HCT116 (cell line): ENCODE measurements around the gene CNGA1. TPM values are rescaled to one million over a fixed set of nuclear protein-coding genes. Genes with fewer than 3 reads are reported as not detected.
A peak's percentile ranks its signal among the peaks of the same experiment; 100 is the strongest.

Experiments used
- ATAC-seq: fragments of 200-7000 bp; cut with Tn5 transposase; 2 replicates; pipeline ENCODE4 v1.9.1; 2020; ENCODE audit warnings: mild to moderate bottlenecking, moderate library complexity
- BruUV-seq: library from RNA; stranded (reverse); fragments of 400-500 nt; replicated peaks from 2 replicates; lab custom pipeline; 2021; lab: Mats Ljungman, UMichigan
- CTCF ChIA-PET: fragments of 300-600 bp; sonication (Branson Sonifier 250); formaldehyde crosslinking; loops from one replicate; lab custom pipeline; 2021; ENCODE audit warnings: antibody characterized with exemption; lab: Charles Lee
- POLR2A ChIA-PET: fragments of 300-600, 350-600 bp; sonication (Branson Sonifier 250); formaldehyde crosslinking; loops from one replicate; lab custom pipeline; 2021; ENCODE audit warnings: antibody characterized with exemption; lab: Charles Lee
- RAD21 ChIA-PET, 2 experiments: fragments of 300-600 bp; sonication (Branson Sonifier 250); formaldehyde crosslinking; loops; one replicate each; lab custom pipeline; 2023; ENCODE audit warnings: low total read pairs in 2 of 2; ENCODE audit not compliant: uncharacterized antibody in 2 of 2, unreplicated experiment in 2 of 2, low non-redundant PET in 1 of 2; lab: Charles Lee
- DNase-seq: peaks from one replicate; pipeline ENCODE4 v3.0.0-alpha.2; 2010; ENCODE audit warnings: low read depth, low spot score
- H2AFZ ChIP-seq: fragments of 200-600 bp; shearing (Covaris generic), sonication (generic); 2 replicates; pipeline ENCODE4 v1.6.1; 2017; ENCODE audit warnings: low read depth, mixed run types, mixed read lengths, antibody characterized with exemption, low read length; ENCODE audit not compliant: poor library complexity, severe bottlenecking
- H3K27ac ChIP-seq: 2 replicates; pipeline ENCODE4 v1.5.1; 2012; ENCODE audit warnings: low read depth, low read length
- H3K27me3 ChIP-seq: fragments of 200-600 bp; sonication (generic); 2 replicates; pipeline ENCODE4 v1.6.1; 2016; ENCODE audit warnings: mixed run types, low read length, mixed read lengths; ENCODE audit not compliant: insufficient read depth
- H3K36me3 ChIP-seq, 2 experiments: fragments of 200-500 bp in 1 of 2; fragments of 200-600 bp in 1 of 2; sonication (Bioruptor generic) in 1 of 2; sonication (generic) in 1 of 2; 2 replicates each; pipeline versions ENCODE4 v1.5.1 to v1.6.1; 2014 to 2016; ENCODE audit warnings: low read length in 2 of 2, inconsistent platforms in 1 of 2, mixed read lengths in 1 of 2, mixed run types in 1 of 2; ENCODE audit not compliant: insufficient read depth in 2 of 2, control insufficient read depth in 1 of 2
- H3K4me1 ChIP-seq, 2 experiments: fragments of 200-600 bp in 1 of 2; sonication (generic) in 1 of 2; 2 replicates each; pipeline versions ENCODE4 v1.5.1 to v1.6.1; 2012 to 2017; ENCODE audit warnings: low read length in 2 of 2, inconsistent platforms in 1 of 2, mild to moderate bottlenecking in 1 of 2, mixed read lengths in 1 of 2, mixed run types in 1 of 2, moderate library complexity in 1 of 2; ENCODE audit not compliant: insufficient read depth in 2 of 2, control insufficient read depth in 1 of 2
- H3K4me2 ChIP-seq: fragments of 200-600 bp; sonication (generic); 2 replicates; pipeline ENCODE4 v1.6.1; 2017; ENCODE audit warnings: mixed run types, low read length, mixed read lengths
- H3K4me3 ChIP-seq, 2 experiments: fragments of 200-600 bp in 1 of 2; sonication (generic) in 1 of 2; replicated peaks in 1 of 2; 2 replicates each; pipeline ENCODE4 v1.5.1; 2011 to 2016; ENCODE audit warnings: low read length in 2 of 2, control low read depth in 1 of 2, low read depth in 1 of 2, mild to moderate bottlenecking in 1 of 2, mixed read lengths in 1 of 2, mixed run types in 1 of 2
- H3K79me2 ChIP-seq: fragments of 200-600 bp; sonication (generic); 2 replicates; pipeline ENCODE4 v1.6.1; 2017; ENCODE audit warnings: mild to moderate bottlenecking, mixed run types, low read length, moderate library complexity, mixed read lengths; ENCODE audit not compliant: insufficient read depth
- H3K9ac ChIP-seq: fragments of 200-600 bp; sonication (generic); 2 replicates; pipeline ENCODE4 v1.6.1; 2016; ENCODE audit warnings: low read length, mixed read lengths
- H3K9me2 ChIP-seq: fragments of 200-600 bp; sonication (generic), shearing (Covaris generic); 2 replicates; pipeline ENCODE4 v1.6.1; 2017; ENCODE audit warnings: mixed run types, mild to moderate bottlenecking, moderate library complexity; ENCODE audit not compliant: insufficient read depth
- H3K9me3 ChIP-seq, 2 experiments: fragments of 200-500 bp in 1 of 2; fragments of 200-600 bp in 1 of 2; sonication (Bioruptor generic) in 1 of 2; sonication (generic) in 1 of 2; 2 replicates each; pipeline ENCODE4 v1.6.1; 2014 to 2017; ENCODE audit warnings: low read length in 2 of 2, mixed read lengths in 2 of 2, inconsistent platforms in 1 of 2, low read depth in 1 of 2, mild to moderate bottlenecking in 1 of 2, mixed run types in 1 of 2, moderate library complexity in 1 of 2; ENCODE audit not compliant: control insufficient read depth in 1 of 2, insufficient read depth in 1 of 2
- H4K20me1 ChIP-seq: fragments of 200-600 bp; sonication (generic), shearing (Covaris generic); 2 replicates; pipeline ENCODE4 v1.6.1; 2017; ENCODE audit warnings: mixed run types, mild to moderate bottlenecking, moderate library complexity; ENCODE audit not compliant: insufficient read depth
- CBX3 ChIP-seq: IDR thresholded peaks from 2 replicates; pipeline ENCODE4 v1.6.1; 2012; ENCODE audit warnings: low read depth
- CEBPB ChIP-seq: IDR thresholded peaks from 2 replicates; pipeline ENCODE4 v1.6.1; 2012; ENCODE audit warnings: low read depth
- CTCF ChIP-seq, 3 experiments: fragments of 200-600 bp in 1 of 3; sonication (generic) in 1 of 3; IDR thresholded peaks in 2 of 3; conservative IDR thresholded peaks in 1 of 3; 2 replicates each; pipeline ENCODE4 v1.5.1; 2012 to 2017; ENCODE audit warnings: low read depth in 2 of 3, low read length in 2 of 3, antibody characterized with exemption in 1 of 3, borderline replicate concordance in 1 of 3, control low read depth in 1 of 3, mild to moderate bottlenecking in 1 of 3, mixed read lengths in 1 of 3, mixed run types in 1 of 3, moderate library complexity in 1 of 3; ENCODE audit not compliant: insufficient read depth in 1 of 3
- EGR1 ChIP-seq: IDR thresholded peaks from 2 replicates; pipeline ENCODE4 v1.6.1; 2012; ENCODE audit warnings: low read depth
- ELF1 ChIP-seq: IDR thresholded peaks from 2 replicates; pipeline ENCODE4 v1.6.1; 2012; ENCODE audit warnings: low read depth, borderline replicate concordance
- EZH2 ChIP-seq: fragments of 200-600 bp; sonication (generic); IDR thresholded peaks from 2 replicates; pipeline ENCODE4 v1.6.1; 2017; ENCODE audit warnings: antibody characterized with exemption, mixed run types
- EZH2phosphoT487 ChIP-seq: fragments of 200-600 bp; IDR thresholded peaks from 2 replicates; pipeline ENCODE4 v1.6.1; 2018; ENCODE audit warnings: antibody characterized with exemption, borderline replicate concordance
- FOSL1 ChIP-seq: IDR thresholded peaks from 2 replicates; pipeline ENCODE4 v1.6.1; 2012; ENCODE audit warnings: low read depth
- MAX ChIP-seq: IDR thresholded peaks from 2 replicates; pipeline ENCODE4 v1.6.1; 2012
- POLR2A ChIP-seq: IDR thresholded peaks from 2 replicates; pipeline ENCODE4 v1.7.0; 2011; ENCODE audit warnings: borderline replicate concordance; ENCODE audit not compliant: insufficient read depth, insufficient read length; ENCODE audit errors: extremely low read depth
- POLR2AphosphoS5 ChIP-seq: IDR thresholded peaks from 2 replicates; pipeline ENCODE4 v1.6.1; 2011; ENCODE audit warnings: mild to moderate bottlenecking, low read depth, low read length, moderate library complexity
- RAD21 ChIP-seq: IDR thresholded peaks from 2 replicates; pipeline ENCODE4 v1.6.1; 2012; ENCODE audit warnings: low read depth, mild to moderate bottlenecking
- REST ChIP-seq: IDR thresholded peaks from 2 replicates; pipeline ENCODE4 v1.6.1; 2012; ENCODE audit warnings: low read depth
- SIN3A ChIP-seq: IDR thresholded peaks from 2 replicates; pipeline ENCODE4 v1.6.1; 2012; ENCODE audit warnings: low read depth
- SP1 ChIP-seq: IDR thresholded peaks from 2 replicates; pipeline ENCODE4 v1.6.1; 2012; ENCODE audit warnings: low read depth
- SRF ChIP-seq: IDR thresholded peaks from 2 replicates; pipeline ENCODE4 v1.6.1; 2012; ENCODE audit warnings: low read depth
- ZBTB33 ChIP-seq: IDR thresholded peaks from 2 replicates; pipeline ENCODE4 v1.6.1; 2011; ENCODE audit warnings: mild to moderate bottlenecking, low read length, moderate library complexity; ENCODE audit not compliant: insufficient replicate concordance; ENCODE audit errors: extremely low read depth
- ZFX ChIP-seq: fragments of 450-650 bp; IDR thresholded peaks from 2 replicates; pipeline ENCODE4 v1.6.1; 2017
- ZNF274 ChIP-seq: fragments of 200-500 bp; sonication (Bioruptor generic); IDR thresholded peaks from 2 replicates; pipeline ENCODE4 v1.6.1; 2014; ENCODE audit warnings: mild to moderate bottlenecking, low read depth, low read length, inconsistent platforms
- intact Hi-C: fragments of 100-400 bp; cut with micrococcal nuclease; formaldehyde crosslinking; loops from 2 replicates; pipeline ENCODE4 v1.10.0; 2022
- total RNA-seq: library from RNA; stranded (reverse); gene quantifications from one replicate; pipeline ENCODE4 v1.2.1, GENCODE V29; 2021; ENCODE audit not compliant: unreplicated experiment
- TF ChIP-seq, protein P1 (sequence below): IDR thresholded peaks from 2 replicates; pipeline ENCODE4 v1.6.1; 2012

The CNGA1 gene
- total RNA-seq, 1 experiment from 2014 or later: 2.1 TPM

DNA sequence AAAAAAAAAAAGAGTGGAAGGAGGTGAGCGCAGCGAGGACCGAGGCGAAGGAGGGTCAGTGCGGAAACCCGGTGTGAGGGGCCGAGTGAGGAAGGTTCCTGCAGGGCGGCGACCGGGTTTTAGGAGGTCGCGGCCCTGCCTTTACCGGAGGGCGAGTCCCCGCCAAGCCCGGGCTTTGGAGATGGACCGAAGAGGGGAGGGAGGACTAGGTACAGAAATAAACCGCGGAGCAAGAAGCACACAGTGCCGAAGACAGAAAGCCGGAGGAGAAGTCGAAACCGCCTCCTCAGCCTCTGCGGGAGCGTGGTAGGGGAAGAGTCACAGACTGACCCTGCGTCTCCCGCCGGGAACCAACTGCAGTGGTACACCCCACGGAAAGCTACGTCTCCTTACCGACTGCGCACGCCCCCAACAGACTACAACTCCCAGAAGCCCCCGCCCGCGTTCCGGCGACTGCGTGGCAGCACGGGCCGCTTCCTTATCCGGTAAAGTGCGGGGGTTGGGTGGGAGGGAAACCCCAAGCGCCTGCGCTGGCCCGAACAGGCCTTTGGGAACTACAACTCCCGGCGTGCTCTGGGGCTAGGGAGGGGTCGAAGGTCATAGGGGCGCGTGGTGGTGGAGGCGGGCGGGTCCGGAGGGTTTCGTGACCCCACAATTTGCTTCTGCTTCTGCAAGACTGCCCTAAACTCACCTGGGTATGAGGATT lies 102.1 kb downstream of the CNGA1 start, which contains the start of gene NFXL1:
NFXL1 (minus strand) TSS at position 364 of the 706 bp plus-strand sequence. CDS start 380 bp downstream, outside the sequence.
- Histone ChIP-seq H3K27ac (peak within 1 kb of the TSS; percentile 76), H3K4me1 (peaks cover 0 to 10% of the 10 kb centered on the region in 2 experiments; a peak in 3 of 4 replicates), H3K9ac (peak within 1 kb of the TSS; percentile 96), H3K36me3 (peaks cover 2 to 11% of the 10 kb centered on the region in 2 experiments; a peak in 2 of 4 replicates), H3K79me2 (peaks cover 47% of the 10 kb centered on the region), H3K4me2 (peak within 1 kb of the TSS; percentile 85), H3K4me3 (peak within 1 kb of the TSS; percentile 88 to 89), H3K27me3 (no peaks in the 10 kb centered on the region), H2AFZ (peak within 1 kb of the TSS; percentile 95), H3K9me3 (no peaks in the 10 kb centered on the region), H3K9me2 (no peaks in the 10 kb centered on the region), H4K20me1 (peaks cover 6% of the 10 kb centered on the region; the same call in 1 of the 2 replicates)
- BruUV-seq: no TSS peak
- ChIA-PET POLR2A (interaction anchor here (0.6 to 1.4 kb wide), 6 partner anchors 9 to 232 kb away, joined by 3 to 5 read pairs (median 3); no protein-coding TSS in a partner anchor), RAD21 (no interaction called here), CTCF (no interaction called here)
- ATAC-seq (peak; percentile 97), DNase-seq (peak; percentile 92)
- intact Hi-C loops: no loop called here
- no peak; the same call in 1 of the 2 replicates for TF ChIP-seq SP1
- TF ChIP-seq EGR1: peak; percentile 86
- peak; percentile 70 for TF ChIP-seq SIN3A
- TF ChIP-seq CTCF (IDR thresholded peaks at IDR 0.05 in 2 of 3, conservative IDR thresholded peaks at IDR 0.05 in 1 of 3; ENCODE audit: borderline replicate concordance in 1 of 3, insufficient read depth in 1 of 3, low read depth in 2 of 3, low read length in 2 of 3): no peak
- TF ChIP-seq MAX: peak; percentile 83
- no peak for TF ChIP-seq REST
- TF ChIP-seq POLR2AphosphoS5: peak; percentile 97
- TF ChIP-seq ZFX: peak; percentile 96
- peak; percentile 90 for TF ChIP-seq POLR2A
- TF ChIP-seq FOSL1: no peak
- TF ChIP-seq EZH2: no peak
- no peak for TF ChIP-seq ZBTB33
- peak; percentile 94 for TF ChIP-seq SRF
- no peak for TF ChIP-seq RAD21
- TF ChIP-seq EZH2phosphoT487: no peak
- TF ChIP-seq, protein P1, sequence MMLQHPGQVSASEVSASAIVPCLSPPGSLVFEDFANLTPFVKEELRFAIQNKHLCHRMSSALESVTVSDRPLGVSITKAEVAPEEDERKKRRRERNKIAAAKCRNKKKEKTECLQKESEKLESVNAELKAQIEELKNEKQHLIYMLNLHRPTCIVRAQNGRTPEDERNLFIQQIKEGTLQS: no peak
- TF ChIP-seq ELF1: peak; percentile 80
- no peak for TF ChIP-seq CEBPB
- TF ChIP-seq ZNF274: no peak
- TF ChIP-seq CBX3: peak; percentile 33; the same call in 1 of the 2 replicates
